GM19455 (cell line): ENCODE results near the gene MADD.
"Not testable (repeated sequence)": the region's sequence is repeated elsewhere in the genome, so short reads cannot be mapped to it uniquely, and the experiment has no call there.

Experiments used
- ATAC-seq: cut with Tn5 transposase; IDR thresholded peaks from one replicate; pipeline ENCODE4 v1.9.1; 2021; ENCODE audit not compliant: unreplicated experiment

The MADD gene

GRCh38 chr11:47317064-47317828 lies 47.3 kb downstream of the MADD start:
- no peak for ATAC-seq

DNA sequence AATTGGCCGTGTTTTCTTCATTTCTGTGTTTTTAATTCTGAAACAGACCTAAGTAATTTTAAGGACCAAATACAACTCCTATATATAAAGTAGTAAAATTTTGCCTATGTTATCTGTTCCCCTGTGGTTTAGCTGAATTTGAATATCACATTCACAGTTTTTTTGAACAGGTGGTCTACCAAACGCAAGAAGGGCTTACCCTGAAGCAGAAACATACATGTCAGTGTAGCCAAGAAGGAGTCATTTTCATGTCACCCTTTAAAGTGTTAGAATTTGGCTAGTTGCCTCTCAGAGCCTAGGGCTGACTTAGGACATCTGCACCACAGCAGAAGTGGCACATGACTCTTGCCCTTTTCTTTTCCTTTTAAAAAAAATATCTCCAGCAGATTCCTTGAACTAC lies 48.2 kb downstream of the MADD start:
- no peak for ATAC-seq

- ATAC-seq = no peak
These were observed 54.6 kb downstream of the MADD start for GRCh38 chr11:47324520-47324919.

- no peak for ATAC-seq
These were observed 55.5 kb downstream of the MADD start for GRCh38 chr11:47325271-47326041.

DNA sequence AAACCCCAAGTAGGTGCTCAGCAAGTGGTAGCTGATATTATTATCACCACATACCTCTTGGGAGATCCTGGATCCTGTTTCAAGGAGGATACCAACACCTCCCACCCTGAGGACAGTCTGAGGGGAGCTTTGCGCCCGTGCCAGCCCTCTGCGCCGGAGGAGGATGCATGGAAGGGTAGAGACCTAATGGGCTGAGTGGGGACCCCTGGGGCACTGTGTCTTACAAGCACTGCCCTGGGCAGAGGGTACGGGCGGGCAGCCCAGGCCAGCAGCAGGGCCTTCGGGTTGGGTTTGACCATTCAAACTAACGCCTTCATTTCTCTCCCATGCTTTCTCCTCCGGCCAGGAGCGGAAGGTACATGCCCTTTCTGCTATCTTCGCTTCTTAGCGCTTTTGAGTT lies 56.3 kb downstream of the MADD start:
- ATAC-seq = no peak

GRCh38 chr11:47327025-47327424 lies 57.1 kb downstream of the MADD start:
- ATAC-seq = no peak

GRCh38 chr11:47327949-47328348 lies 58.0 kb downstream of the MADD start:
- ATAC-seq = no peak

DNA sequence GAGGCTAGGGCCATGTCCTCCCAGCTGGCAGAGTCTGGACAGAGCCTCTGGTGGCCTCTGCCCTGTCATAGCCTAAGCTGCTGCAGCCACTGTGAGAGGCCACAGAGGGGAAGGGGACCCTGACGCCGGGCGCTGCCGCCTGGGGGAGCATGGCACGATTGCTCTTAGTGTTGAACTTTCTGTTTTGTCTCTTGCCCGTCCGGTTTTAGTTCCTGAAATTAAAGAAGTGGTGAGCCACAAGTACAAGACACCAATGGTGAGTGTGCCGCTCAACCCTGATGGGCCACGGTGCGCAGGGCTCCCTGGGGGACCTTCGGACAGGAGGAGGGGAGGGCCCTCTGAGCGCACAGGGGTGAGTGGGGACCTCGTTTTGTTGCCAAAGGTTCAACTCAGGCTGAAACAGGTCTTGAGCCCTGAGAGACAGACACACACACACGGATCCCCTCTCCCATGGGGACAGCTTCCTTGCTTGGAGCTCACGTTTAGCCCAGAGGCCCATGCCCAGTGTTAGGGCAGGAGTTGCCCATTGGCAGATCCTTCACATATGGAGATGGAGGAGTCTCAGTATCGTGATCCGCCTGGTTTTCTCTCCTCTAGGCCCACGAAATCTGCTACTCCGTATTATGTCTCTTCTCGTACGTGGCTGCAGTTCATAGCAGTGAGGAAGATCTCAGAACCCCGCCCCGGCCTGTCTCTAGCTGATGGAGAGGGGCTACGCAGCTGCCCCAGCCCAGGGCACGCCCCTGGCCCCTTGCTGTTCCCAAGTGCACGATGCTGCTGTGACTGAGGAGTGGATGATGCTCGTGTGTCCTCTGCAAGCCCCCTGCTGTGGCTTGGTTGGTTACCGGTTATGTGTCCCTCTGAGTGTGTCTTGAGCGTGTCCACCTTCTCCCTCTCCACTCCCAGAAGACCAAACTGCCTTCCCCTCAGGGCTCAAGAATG lies 58.8 kb downstream of the MADD start:
- ATAC-seq = peak; percentile 49

DNA sequence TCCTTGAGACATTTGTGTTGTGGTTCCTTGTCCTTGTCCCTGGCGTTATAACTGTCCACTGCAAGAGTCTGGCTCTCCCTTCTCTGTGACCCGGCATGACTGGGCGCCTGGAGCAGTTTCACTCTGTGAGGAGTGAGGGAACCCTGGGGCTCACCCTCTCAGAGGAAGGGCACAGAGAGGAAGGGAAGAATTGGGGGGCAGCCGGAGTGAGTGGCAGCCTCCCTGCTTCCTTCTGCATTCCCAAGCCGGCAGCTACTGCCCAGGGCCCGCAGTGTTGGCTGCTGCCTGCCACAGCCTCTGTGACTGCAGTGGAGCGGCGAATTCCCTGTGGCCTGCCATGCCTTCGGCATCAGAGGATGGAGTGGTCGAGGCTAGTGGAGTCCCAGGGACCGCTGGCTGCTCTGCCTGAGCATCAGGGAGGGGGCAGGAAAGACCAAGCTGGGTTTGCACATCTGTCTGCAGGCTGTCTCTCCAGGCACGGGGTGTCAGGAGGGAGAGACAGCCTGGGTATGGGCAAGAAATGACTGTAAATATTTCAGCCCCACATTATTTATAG lies 59.6 kb downstream of the MADD start:
- no peak for ATAC-seq

DNA sequence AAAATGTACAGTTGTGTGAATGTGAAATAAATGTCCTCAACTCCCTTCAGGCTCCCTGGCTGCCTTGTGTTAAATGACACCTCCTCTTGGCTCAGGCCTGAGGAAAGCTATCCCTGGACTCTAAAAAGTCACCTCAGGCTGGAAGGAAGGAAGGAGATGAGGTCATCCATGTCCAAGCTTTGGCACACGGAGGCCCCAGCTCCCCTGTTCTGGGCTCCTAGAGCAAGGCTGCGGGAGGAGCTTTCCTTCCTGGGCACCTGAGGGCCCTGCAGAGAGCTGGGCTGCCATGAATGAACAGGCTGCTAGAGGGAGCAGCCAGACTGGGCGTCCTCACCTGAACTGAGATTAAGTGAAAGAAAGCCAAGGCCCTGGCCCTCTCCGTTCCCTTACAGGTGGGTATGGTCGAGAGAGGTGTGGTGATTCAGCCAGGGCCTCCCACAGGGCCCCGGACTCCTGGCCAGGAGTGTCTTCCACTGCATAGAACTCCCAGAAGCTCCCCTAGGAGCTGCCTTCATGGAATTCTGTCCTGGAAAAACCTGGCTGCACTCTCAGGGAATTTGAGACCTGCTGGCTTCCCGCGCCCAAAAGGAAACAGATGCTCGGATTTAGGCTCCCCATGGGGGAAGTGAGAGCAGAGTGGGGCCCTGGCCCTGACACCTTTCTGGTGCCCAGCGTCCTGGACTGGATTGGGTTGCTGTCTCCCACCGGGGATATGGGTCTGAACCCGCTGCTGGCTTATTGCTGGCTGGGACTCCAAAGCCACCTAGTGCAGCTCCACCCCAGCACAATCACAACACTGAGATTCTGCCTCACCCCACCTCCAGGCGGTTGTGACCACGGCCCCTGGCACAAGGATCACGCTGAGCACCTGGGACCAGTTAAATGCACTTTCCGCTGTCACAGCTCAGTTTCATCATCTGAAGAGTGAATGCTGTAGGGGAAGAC lies 60.3 kb downstream of the MADD start:
- no peak for ATAC-seq

- no peak for ATAC-seq
These were observed 61.7 kb downstream of the MADD start for GRCh38 chr11:47331454-47332302.

GRCh38 chr11:47332303-47332711 lies 62.4 kb downstream of the MADD start:
- ATAC-seq = no peak

DNA sequence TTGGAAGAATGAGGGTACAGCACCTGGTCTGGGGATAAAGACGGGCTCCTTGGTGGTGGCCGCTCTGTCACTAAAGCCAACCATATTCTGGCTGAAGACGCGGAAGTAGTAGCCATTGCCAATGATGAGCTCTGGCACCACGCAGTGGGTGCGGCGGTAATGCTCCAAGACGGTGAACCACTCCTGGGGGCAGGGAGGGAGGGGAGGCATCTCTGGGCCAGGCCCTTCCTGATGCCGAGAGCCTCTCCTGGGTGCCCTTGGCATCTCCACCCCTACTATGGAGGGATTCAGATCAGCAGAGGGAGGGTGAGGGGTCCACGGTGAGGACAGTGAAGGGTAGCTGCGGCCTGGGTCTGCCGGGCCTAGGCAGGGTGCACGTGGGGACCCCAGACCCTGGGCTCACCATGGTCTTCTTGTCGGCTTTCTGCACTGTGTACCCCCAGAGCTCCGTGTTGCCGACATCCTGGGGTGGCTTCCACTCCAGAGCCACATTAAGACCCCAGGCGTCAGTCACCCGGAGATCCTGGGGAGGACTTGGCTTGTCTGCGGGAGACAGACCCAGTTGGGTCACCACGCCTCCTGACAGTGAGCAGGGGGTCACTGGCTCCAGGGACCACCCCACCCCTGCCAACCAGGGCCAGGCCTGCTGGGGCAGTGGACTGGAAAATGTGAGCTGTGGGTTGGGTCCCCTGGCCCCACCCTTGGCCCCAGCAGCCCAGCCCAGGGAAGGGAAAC lies 63.0 kb downstream of the MADD start:
- ATAC-seq = no peak

DNA sequence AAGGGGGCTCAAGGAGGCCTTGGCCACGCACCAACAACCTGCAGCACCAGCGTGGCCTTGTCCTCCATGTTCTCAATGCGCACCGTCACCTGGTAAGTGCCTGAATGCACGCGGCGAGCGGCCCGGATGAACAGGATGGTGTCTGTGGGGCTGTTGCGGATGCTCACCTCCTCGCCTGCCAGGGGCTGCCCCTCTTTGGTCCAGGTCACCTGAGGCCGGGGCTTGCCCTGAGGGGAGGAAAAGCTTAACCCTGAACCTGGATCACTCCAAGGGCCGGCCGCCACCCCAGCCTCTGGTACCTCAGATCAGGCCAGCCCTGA lies 63.6 kb downstream of the MADD start:
- ATAC-seq = no peak

DNA sequence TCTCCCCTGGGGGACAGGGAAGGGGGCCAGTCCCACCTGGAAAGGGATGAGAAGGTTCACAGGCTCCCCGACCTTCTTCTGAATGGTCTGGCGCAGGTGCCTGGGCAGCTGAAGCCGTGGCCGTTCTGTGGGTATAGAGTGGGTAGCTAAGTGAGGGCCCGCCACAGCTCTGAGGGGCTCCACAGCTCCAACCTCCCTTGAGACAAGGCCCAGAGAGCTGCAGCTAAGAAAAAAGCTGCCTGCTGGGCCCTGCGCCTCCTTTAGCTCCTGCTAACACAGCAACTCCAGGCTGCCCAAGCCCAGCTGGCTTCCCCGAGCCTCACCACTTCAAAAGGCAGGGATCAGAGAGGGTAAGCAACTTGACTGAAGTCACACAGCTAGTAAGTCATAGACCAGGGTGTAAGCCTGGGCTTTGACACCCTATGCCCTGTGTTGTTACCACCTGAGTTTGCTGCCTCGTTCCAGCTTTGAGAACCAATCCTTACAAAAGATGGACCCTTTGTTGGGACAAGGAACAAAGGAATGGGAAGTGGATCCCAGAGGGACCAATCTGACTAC lies 64.0 kb downstream of the MADD start:
- ATAC-seq = no peak

DNA sequence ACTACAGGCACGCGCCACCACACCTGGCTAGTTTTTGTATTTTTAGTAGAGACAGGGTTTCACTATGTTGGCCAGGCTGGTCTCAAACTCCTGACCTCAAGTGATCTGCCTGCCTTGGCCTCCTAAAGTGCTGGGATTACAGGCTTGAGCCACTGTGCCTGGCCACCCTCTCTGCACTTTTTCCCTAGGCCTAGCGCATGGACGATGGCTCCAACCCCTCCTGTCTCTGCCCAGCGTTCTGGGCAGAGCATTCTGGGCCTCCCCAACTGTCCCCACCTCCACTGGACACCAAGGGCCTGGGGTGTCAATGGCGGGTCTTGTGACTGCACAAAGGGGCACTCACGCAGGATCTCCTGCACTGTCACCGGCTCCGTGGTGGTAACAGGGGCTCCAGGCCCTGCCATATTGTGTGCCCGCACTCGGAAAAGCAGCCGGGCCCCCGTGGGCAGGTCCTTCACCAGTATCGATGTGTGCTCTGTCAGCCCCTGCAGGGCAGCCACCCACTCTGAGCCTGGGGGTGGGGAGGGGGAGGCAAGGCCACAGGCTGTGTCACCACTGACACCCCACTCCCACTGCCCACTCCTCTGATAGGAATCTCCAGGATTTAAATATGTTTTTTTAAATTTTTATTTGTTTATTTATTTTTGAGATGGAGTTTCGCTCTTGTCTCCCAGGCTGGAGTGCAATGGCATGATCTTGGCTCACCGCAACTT lies 64.9 kb downstream of the MADD start:
- ATAC-seq = not testable (repeated sequence)

DNA sequence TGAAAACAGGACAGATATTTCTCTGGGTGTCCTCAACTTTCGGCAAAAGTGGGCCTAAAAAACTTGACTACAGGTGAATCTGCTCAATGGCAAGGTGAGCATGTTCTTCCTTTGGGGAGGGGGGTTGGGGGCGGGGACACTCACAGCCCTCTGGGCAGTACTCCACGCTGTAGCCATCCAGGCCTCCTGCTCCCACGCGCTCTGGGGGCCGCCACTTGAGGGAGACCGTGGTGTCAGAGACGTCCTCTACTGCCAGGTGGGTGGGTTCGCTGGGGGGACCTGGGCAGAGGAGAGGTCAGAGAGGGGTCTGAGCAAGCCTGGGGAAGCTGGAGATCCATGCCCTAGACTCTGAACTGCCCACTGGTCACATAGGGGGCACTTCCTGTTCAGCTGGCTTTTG lies 65.8 kb downstream of the MADD start:
- no peak for ATAC-seq

DNA sequence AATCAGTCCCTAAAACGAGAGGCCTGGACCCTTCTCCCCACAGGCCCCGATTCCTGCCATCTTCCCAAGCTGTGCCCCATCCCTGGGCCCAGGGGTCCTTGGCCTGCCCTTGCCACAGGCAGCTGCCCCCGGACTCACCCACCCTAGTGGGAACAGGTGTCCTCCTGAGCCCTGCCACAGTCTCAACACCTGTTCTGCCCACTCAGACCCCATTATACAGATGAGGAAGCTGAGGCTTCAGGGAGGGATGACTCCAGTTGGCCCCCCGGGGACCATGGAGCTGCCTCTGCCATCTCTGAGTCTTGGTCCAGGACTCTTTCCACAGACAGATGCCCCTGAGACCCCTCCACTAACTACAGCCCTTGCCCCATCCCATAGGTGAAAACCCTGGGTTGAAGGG lies 66.7 kb downstream of the MADD start:
- ATAC-seq = no peak
